D721Med (cell line): ENCODE data around the gene SERPINB13.
"Not testable (repeated sequence)": the region's sequence is repeated elsewhere in the genome, so short reads cannot be mapped to it uniquely, and the experiment has no call there.

ENCODE experiments used
- DNase-seq: peaks from one replicate; pipeline ENCODE4 v3.0.0; 2011; ENCODE audit warnings: low spot score; ENCODE audit not compliant: insufficient read length
- FAIRE-seq: peaks from 2 replicates; lab custom pipeline; 2011; peaks lifted over from hg19 to GRCh38; lab: Jason Lieb, UNC
- TF ChIP-seq, protein P1 (sequence below): IDR thresholded peaks from 2 replicates; pipeline ENCODE4 v1.5.1; 2012; ENCODE audit warnings: mild to moderate bottlenecking, control low read depth; ENCODE audit not compliant: insufficient read depth; ENCODE audit errors: missing control alignments

Gene SERPINB13

DNA sequence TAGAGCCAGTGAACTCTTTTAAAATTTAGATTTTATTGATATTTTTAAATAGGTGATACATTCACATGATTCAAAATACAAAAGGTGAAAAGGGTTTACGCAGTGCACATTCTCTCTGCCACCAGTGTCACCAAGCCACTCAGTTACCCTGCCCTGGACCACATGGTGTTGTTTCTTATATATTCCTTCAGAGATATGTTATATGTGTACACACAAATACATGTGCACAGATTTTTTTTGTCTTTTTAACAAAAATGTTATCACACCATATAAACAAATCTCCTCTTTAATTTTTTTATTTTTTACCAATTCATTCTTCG is 30.7 kb downstream of the SERPINB13 start:
- DNase-seq (no peak), FAIRE-seq (no peak)
- TF ChIP-seq, protein P1, sequence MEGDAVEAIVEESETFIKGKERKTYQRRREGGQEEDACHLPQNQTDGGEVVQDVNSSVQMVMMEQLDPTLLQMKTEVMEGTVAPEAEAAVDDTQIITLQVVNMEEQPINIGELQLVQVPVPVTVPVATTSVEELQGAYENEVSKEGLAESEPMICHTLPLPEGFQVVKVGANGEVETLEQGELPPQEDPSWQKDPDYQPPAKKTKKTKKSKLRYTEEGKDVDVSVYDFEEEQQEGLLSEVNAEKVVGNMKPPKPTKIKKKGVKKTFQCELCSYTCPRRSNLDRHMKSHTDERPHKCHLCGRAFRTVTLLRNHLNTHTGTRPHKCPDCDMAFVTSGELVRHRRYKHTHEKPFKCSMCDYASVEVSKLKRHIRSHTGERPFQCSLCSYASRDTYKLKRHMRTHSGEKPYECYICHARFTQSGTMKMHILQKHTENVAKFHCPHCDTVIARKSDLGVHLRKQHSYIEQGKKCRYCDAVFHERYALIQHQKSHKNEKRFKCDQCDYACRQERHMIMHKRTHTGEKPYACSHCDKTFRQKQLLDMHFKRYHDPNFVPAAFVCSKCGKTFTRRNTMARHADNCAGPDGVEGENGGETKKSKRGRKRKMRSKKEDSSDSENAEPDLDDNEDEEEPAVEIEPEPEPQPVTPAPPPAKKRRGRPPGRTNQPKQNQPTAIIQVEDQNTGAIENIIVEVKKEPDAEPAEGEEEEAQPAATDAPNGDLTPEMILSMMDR, result no peak

DNA sequence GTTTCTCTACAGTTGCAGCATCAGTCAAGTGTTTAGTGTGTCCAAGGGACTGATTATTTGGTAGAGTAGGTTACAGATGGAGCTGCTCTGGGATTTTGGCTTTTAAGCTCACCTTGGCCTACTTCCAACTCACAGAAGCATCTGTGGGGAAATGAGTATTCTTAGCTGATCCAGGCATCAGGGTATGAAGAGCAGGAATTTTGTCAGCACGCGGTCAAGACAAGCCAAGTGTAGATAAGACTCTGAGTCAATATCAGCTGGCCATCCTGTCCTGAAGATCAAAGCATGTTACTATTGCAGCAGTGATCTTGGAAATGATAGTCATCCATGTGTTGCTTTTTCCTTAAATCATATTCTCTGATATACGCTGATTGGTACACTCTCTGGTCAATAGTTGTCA is 32.5 kb downstream of the SERPINB13 start:
- FAIRE-seq, result peak; percentile 96

DNA sequence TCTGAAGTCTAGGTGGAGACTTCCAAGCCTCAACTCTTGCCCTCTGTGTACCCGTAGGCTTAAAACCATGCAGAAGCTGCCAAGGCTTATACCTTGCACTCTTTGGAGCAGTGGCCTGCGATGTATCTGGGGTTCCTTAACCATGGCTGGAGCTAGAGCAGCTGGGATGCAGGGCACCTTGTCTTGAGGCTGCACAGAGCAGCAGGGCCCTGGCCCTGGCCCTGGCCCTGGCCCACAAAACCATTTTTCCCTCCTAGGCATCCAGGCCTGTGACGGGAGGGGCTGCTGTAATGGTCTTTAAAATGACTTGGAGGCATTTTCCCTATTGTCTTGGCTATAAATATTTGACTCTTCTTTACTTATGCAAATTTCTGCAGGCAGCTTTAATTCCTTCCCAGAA is 37.7 kb downstream of the SERPINB13 start:
- TF ChIP-seq, protein P1, result no peak
- FAIRE-seq (no peak), DNase-seq (no peak)

More for the DNA sequence above, 32.5 kb downstream of the SERPINB13 start:
- TF ChIP-seq, protein P1, result no peak
- no peak for DNase-seq

DNA sequence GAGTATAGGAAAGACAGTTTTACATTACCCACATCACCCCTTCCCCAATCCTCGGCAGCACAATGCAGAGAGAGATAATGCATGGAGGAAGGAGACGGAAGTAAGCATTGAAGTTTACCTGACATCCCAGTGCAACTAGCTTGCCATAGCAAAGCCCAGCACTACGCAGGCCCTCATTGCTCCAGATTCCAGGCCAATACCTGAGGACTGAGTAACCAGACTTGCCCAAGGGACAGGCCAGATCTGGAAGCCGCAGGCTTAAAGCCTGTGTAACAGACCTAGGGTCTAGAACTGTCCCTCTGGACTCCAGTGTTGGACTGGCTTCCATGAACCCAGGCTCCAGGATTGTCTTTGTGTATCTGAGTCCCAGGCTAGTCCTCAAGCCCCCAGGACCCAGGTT is 39.3 kb downstream of the SERPINB13 start:
- TF ChIP-seq, protein P1, result no peak
- DNase-seq (no peak), FAIRE-seq (no peak)

DNA sequence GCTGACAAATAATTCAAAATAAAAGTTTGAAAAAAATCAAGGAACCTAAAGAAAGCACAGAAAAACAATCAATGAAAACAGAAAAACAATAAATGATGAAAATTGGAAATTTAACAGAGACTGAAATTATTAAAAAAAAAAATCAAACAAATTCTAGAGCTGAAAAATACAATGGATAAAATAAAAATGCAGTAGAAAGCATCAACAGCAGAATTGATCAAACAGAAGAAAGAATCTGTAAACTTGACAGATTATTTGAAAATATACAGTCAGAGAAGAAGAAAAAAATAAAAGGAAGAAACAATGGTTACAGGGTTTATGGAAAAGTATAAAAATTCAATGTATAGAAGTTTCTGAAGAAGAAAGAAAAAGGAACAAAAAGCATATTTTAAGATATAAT is 40.7 kb downstream of the SERPINB13 start:
- TF ChIP-seq, protein P1, result no peak
- DNase-seq (no peak), FAIRE-seq (peak; percentile 76)

DNA sequence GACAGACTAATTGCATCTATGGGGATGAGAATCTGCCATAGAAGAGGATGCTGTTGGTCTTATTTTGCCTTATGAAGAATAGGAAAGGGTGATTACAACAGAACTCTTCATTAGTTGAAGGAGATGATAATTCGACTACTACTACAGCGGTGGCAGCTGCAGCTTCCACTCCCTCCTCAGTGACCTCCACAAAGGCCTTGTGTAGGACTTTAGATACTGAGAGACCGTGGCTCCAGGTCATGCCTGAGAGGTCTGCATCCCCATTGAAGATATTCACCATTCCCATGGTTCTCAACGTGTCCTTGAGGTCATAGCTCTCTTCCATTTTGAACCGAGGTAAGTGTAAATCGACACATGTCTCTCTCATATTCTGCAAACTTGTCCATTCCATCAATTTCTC is 50.6 kb downstream of the SERPINB13 start:
- DNase-seq (no peak), FAIRE-seq (no peak)
- TF ChIP-seq, protein P1, result no peak

DNA sequence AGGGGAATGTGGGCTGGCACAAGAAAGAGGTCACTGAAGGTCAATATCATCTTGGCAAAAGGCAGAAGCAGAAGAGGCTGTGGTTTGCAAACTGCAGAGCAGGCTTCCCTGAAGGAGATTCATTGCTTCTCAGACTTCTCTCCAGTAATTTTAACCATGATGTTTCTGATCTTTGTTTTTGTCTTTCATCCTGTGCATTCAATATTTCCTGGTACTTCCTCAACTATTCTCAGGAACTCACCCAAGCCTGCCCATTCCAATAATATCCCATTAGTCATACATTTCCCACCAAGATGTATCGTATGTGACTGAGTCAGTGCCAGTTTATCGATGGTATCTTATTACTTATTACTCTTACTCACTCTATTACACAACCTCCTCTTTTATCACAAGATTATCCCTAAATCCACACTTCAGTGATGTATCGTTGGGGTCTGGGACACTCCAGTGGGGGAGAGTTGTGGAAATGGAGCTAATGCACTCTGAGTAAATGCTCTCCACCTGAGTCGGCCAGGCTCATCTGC is 54.1 kb downstream of the SERPINB13 start:
- not testable (repeated sequence) for FAIRE-seq, DNase-seq

DNA sequence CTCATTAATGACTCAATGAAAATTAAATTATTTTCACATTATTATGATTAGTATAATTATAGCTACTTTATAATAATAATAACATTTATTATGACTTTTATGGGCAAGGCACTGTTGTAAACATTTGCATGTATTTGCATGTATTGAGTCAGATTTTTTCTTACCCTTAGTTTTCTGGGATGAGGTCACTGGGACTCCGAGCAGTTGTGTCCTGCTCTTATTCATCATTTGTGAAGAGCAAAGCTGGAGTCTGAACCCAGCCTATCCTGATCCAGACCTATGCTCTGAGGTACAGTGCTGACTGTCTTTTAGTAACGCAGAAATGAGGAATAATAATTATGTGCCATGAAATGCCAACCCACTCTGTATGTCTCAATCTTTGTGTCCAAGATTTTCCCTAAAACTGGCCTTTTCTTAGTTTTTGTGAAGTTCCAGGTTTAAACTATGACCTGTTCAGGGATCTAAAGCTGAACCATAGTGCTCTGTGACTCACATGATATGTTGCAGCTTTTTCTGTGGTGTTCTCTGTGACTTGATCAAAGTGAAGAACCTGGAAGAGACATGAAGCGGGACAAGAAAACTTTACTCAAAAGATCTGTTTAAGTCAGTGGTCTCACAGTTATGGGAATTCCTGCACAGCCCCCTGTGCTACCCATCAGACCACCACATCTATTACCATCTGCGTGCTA is 55.7 kb downstream of the SERPINB13 start:
- not testable (repeated sequence) for DNase-seq, FAIRE-seq

DNA sequence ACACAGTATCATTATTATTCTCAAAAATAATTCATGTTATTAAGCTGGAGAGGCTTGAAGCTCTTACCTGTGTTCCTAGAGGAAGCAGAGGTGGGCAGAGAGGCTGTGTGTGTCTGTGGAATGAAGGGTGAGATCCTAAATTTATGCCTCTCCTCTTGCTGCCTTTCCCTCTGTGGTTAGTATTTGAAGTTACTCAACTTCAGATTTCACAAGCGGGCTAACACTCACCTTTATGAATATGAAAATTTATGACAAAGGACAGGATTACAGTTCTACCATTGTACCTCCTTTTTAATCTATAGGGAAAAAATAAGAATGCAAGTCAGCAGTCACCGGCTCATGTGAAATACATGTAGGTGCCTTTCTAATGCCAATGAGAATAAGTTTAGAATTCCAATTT is 57.0 kb downstream of the SERPINB13 start, which contains the start of gene SERPINB4:
TSS of gene SERPINB4 (minus strand) at position 115 of the 400 bp plus-strand sequence. CDS start 679 bp downstream, outside the sequence.
- not testable (repeated sequence) for FAIRE-seq, DNase-seq

DNA sequence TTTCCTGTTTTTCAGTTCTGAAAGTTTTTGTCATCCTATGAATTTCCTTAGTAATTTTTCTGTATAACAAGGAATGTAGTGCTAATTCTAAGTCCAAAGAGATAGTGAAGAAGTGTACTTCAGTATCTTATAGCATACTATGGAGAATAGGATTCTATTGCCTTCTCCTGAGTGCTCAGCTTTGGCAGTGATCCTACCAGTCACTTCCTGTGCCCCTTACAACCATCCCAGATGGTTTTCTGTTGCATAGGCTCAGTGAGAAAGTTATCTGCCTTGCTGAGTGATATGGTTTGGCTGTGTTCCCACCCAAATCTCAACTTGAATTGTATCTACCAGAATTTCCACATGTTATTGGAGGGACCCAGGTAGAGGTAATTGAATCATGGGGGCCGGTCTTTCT is 57.6 kb downstream of the SERPINB13 start:
- not testable (repeated sequence) for DNase-seq
- peak; percentile 100 for FAIRE-seq
